ENCODE measurements around the gene NADK. TPM values are rescaled to one million over a fixed set of nuclear protein-coding genes. Genes with fewer than 3 reads are reported as not detected.

Gene NADK
- total RNA-seq, 4 donors from 2014 or later, result 66.4 to 119 (median 82.7) TPM

- Histone ChIP-seq H3K36me3 (peaks cover 10 to 74% (median 57%) of the 10 kb centered on the region in 4 donors), H3K27me3 (no peaks in the 10 kb centered on the region), H3K9me3 (no peaks in the 10 kb centered on the region), H3K27ac (replicated peaks in 1 of 4) (no peak overlapping the region), H3K4me3 (no peak overlapping the region), H3K4me1 (no peaks in the 10 kb centered on the region)
- intact Hi-C loops (cut with DNase I), result no loop called here
- TF ChIP-seq POLR2A (IDR thresholded peaks at IDR 0.05; ENCODE audit: low read depth), result no peak
- no peak for TF ChIP-seq POLR2AphosphoS5 (IDR thresholded peaks at IDR 0.05)
- TF ChIP-seq EP300 (IDR thresholded peaks at IDR 0.05), result no peak
- TF ChIP-seq CTCF (IDR thresholded peaks at IDR 0.05), result no peak
- 91% methylated on average over 6 of the region's 6 CpGs for WGBS
- DNase-seq (ENCODE audit: extremely low spot score), result no peak
Measured at GRCh38 chr1:1819762-1820161, 41.5 kb upstream of the NADK start.

- WGBS, result 78% methylated on average over 3 of the region's 3 CpGs
- H3K36me3 ChIP-seq, result peaks cover 33 to 79% (median 66%) of the 10 kb centered on the region in 4 donors
- intact Hi-C loops (cut with DNase I), result no loop called here
- no peaks in the 10 kb centered on the region for H3K4me1 ChIP-seq
- H3K4me3 ChIP-seq, result no peak overlapping the region
- TF ChIP-seq POLR2AphosphoS5 (IDR thresholded peaks at IDR 0.05) (no peak), POLR2A (IDR thresholded peaks at IDR 0.05; ENCODE audit: low read depth) (no peak), CTCF (IDR thresholded peaks at IDR 0.05) (no peak), EP300 (IDR thresholded peaks at IDR 0.05) (no peak)
- no peaks in the 10 kb centered on the region for H3K27me3 ChIP-seq
- H3K9me3 ChIP-seq, result no peaks in the 10 kb centered on the region
- no peak for DNase-seq (ENCODE audit: extremely low spot score)
- H3K27ac ChIP-seq (replicated peaks in 1 of 4), result no peak overlapping the region
Measured at GRCh38 chr1:1817221-1817620, 39.0 kb upstream of the NADK start.

- H3K4me3 ChIP-seq, result no peak overlapping the region
- peaks cover 33 to 80% (median 69%) of the 10 kb centered on the region in 4 donors for H3K36me3 ChIP-seq
- TF ChIP-seq CTCF (IDR thresholded peaks at IDR 0.05) (no peak), POLR2A (IDR thresholded peaks at IDR 0.05; ENCODE audit: low read depth) (no peak), EP300 (IDR thresholded peaks at IDR 0.05) (no peak), POLR2AphosphoS5 (IDR thresholded peaks at IDR 0.05) (no peak)
- no peak for DNase-seq (ENCODE audit: extremely low spot score)
- WGBS, result 95% methylated on average over 14 of the region's 14 CpGs
- intact Hi-C loops (cut with DNase I), result no loop called here
- H3K4me1 ChIP-seq, result no peaks in the 10 kb centered on the region
- no peaks in the 10 kb centered on the region for H3K9me3 ChIP-seq
- H3K27me3 ChIP-seq, result no peaks in the 10 kb centered on the region
- H3K27ac ChIP-seq (replicated peaks in 1 of 4), result no peak overlapping the region
Measured at GRCh38 chr1:1815606-1816281, 37.5 kb upstream of the NADK start.

GRCh38 chr1:1809489-1809888, 31.2 kb upstream of the NADK start:
- no peak overlapping the region for H3K4me3 ChIP-seq
- DNase-seq (ENCODE audit: extremely low spot score), result no peak
- WGBS, result 87% methylated on average over 6 of the region's 6 CpGs
- intact Hi-C loops (cut with DNase I), result no loop called here
- no peaks in the 10 kb centered on the region for H3K9me3 ChIP-seq
- peaks cover 25 to 94% (median 77%) of the 10 kb centered on the region in 4 donors for H3K36me3 ChIP-seq
- no peak for TF ChIP-seq EP300 (IDR thresholded peaks at IDR 0.05)
- no peak for TF ChIP-seq CTCF (IDR thresholded peaks at IDR 0.05)
- no peak for TF ChIP-seq POLR2AphosphoS5 (IDR thresholded peaks at IDR 0.05)
- no peak for TF ChIP-seq POLR2A (IDR thresholded peaks at IDR 0.05; ENCODE audit: low read depth)
- H3K27me3 ChIP-seq, result no peaks in the 10 kb centered on the region
- peaks cover 0 to 10% (median 9%) of the 10 kb centered on the region in 4 donors for H3K4me1 ChIP-seq
- H3K27ac ChIP-seq (replicated peaks in 1 of 4), result no peak overlapping the region

- Histone ChIP-seq H3K27me3 (no peaks in the 10 kb centered on the region), H3K36me3 (peaks cover 23 to 94% (median 77%) of the 10 kb centered on the region in 4 donors), H3K4me3 (no peak overlapping the region), H3K9me3 (no peaks in the 10 kb centered on the region), H3K27ac (replicated peaks in 1 of 4) (no peak overlapping the region), H3K4me1 (peaks cover 0 to 10% (median 9%) of the 10 kb centered on the region in 4 donors)
- intact Hi-C loops (cut with DNase I), result no loop called here
- WGBS, result over 99% methylated on average over 10 of the region's 10 CpGs
- no peak for DNase-seq (ENCODE audit: extremely low spot score)
- TF ChIP-seq CTCF (IDR thresholded peaks at IDR 0.05) (no peak), EP300 (IDR thresholded peaks at IDR 0.05) (no peak), POLR2AphosphoS5 (IDR thresholded peaks at IDR 0.05) (no peak), POLR2A (IDR thresholded peaks at IDR 0.05; ENCODE audit: low read depth) (no peak)
Measured at GRCh38 chr1:1808206-1808605, 29.9 kb upstream of the NADK start.

Measured in esophagus muscularis mucosa (tissue), 4 donors.